ENCODE measurements around the gene CAPS. TPM values are rescaled to one million over a fixed set of nuclear protein-coding genes. Genes with fewer than 3 reads are reported as not detected.

CAPS gene
- total RNA-seq, 1 experiment from 2014 or later = 7.2 TPM

DNA sequence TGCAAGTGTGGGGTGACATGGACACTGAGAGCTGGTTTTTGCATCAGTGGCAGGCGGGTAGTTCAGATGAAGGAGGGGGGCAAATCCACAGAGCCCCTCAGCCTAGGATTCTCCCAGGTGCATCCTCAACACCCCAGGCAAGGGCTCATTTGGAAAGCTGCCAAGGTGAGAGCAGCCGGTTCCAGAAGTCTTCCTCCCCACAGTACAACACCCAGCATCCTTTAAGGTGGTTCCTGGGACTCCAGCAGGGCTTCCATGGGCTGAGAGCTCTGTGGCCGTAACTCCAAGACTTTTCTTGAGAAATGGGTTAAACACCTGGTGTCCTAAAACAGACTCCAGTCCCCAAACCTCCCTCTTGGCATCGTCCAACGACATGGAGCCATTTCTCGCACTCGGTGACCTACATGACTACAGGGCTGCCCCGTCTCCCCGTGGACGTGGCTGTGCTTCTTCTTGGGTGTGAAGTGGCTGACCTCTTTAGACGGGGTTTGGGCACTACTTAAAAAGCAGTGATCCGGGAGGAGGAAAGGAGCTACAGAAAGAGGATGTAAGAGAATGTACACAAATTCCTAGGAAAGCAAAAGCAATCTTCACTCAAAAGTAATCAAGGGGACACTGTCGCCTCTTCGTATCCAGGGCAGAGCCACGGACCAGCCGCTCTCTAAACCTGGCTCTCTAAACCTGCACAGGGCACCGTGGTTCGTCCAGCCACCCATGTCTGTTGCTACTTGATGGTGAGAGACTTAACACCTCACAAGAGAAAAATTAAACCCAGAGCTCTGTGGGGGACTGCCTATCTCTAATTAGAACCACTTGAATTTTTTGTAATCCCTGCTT is 38.4 kb downstream of the CAPS start:
- POLR2A ChIA-PET = no interaction called here
- H3K27ac Mint-ChIP-seq (ENCODE audit: unreplicated experiment) = peak overlapping the region; percentile 15

DNA sequence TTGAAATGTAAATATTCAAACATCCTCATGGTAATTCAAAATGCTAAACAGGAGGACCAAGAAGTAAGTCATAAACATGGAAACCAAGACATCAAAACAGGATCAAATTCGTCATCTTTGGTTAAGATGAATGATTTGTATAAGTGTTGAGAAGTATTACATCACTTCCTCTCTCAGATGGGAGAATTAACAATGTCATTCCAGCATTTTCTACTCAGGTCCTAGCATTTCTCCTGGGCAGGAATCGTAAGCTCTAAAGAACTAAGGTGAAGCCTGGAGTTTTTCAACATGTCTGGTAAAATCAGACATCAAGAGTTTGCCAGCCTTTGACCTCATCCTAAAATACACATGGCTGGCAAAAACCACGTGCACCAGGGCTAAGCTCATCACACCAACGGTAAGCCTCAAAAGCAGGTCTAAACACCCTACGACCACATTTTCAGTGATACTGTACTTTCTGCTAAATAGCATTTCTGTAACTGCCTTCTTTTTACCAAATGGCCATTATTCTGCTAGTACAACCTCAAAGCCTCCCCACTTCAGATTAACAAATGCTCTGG is 39.1 kb downstream of the CAPS start:
- Histone ChIP-seq H3K36me3 (ENCODE audit: control insufficient read depth, insufficient read depth, low read length) (no peaks in the 10 kb centered on the region; the same call in 1 of the 2 replicates), H3K4me3 (ENCODE audit: low read depth, low read length) (no peak overlapping the region), H3K4me1 (peaks cover 17% of the 10 kb centered on the region), H3K9me3 (no peaks in the 10 kb centered on the region), H3K27me3 (replicated peaks; ENCODE audit: control insufficient read depth, insufficient read depth, low read length) (no peaks in the 10 kb centered on the region)
- Mint-ChIP-seq H3K27ac (ENCODE audit: unreplicated experiment) (peak overlapping the region; percentile 15), H3K4me1 (ENCODE audit: low read depth, unreplicated experiment) (peaks cover 7% of the 10 kb centered on the region), H3K36me3 (ENCODE audit: insufficient read depth, unreplicated experiment) (peaks cover 12% of the 10 kb centered on the region), H3K9me3 (ENCODE audit: unreplicated experiment) (no peaks in the 10 kb centered on the region), H3K4me3 (ENCODE audit: unreplicated experiment) (no peak overlapping the region), H3K27me3 (ENCODE audit: insufficient read depth, unreplicated experiment) (no peaks in the 10 kb centered on the region)
- CTCF ChIA-PET = no interaction called here
- intact Hi-C loops (cut with micrococcal nuclease; ENCODE audit: unreplicated experiment) = no loop called here
- BruUV-seq (replicated peaks) = no TSS peak
- TF ChIP-seq, protein P1, sequence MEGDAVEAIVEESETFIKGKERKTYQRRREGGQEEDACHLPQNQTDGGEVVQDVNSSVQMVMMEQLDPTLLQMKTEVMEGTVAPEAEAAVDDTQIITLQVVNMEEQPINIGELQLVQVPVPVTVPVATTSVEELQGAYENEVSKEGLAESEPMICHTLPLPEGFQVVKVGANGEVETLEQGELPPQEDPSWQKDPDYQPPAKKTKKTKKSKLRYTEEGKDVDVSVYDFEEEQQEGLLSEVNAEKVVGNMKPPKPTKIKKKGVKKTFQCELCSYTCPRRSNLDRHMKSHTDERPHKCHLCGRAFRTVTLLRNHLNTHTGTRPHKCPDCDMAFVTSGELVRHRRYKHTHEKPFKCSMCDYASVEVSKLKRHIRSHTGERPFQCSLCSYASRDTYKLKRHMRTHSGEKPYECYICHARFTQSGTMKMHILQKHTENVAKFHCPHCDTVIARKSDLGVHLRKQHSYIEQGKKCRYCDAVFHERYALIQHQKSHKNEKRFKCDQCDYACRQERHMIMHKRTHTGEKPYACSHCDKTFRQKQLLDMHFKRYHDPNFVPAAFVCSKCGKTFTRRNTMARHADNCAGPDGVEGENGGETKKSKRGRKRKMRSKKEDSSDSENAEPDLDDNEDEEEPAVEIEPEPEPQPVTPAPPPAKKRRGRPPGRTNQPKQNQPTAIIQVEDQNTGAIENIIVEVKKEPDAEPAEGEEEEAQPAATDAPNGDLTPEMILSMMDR (IDR thresholded peaks at IDR 0.05; ENCODE audit: insufficient read depth in 1 of 2, low read depth in 1 of 2, low read length in 1 of 2, severe bottlenecking in 1 of 2, unreplicated experiment in 1 of 2) = no peak
- POLR2A ChIA-PET = no interaction called here
- no peak for DNase-seq

More for the DNA sequence above, 38.4 kb downstream of the CAPS start:
- Mint-ChIP-seq H3K36me3 (ENCODE audit: insufficient read depth, unreplicated experiment) (peaks cover 8% of the 10 kb centered on the region), H3K4me3 (ENCODE audit: unreplicated experiment) (no peak overlapping the region), H3K27me3 (ENCODE audit: insufficient read depth, unreplicated experiment) (no peaks in the 10 kb centered on the region), H3K9me3 (ENCODE audit: unreplicated experiment) (no peaks in the 10 kb centered on the region), H3K4me1 (ENCODE audit: low read depth, unreplicated experiment) (peaks cover 7% of the 10 kb centered on the region)
- intact Hi-C loops (cut with micrococcal nuclease; ENCODE audit: unreplicated experiment) = no loop called here
- H3K4me3 ChIP-seq (ENCODE audit: low read depth, low read length) = no peak overlapping the region
- no TSS peak for BruUV-seq (replicated peaks)
- H3K4me1 ChIP-seq = peaks cover 17% of the 10 kb centered on the region
- CTCF ChIA-PET = interaction anchor here (1.5 kb wide), 1 partner anchor 16 kb away, joined by 5 read pairs; no protein-coding TSS in a partner anchor
- no peaks in the 10 kb centered on the region; the same call in 1 of the 2 replicates for H3K36me3 ChIP-seq (ENCODE audit: control insufficient read depth, insufficient read depth, low read length)
- H3K27me3 ChIP-seq (replicated peaks; ENCODE audit: control insufficient read depth, insufficient read depth, low read length) = no peaks in the 10 kb centered on the region
- H3K9me3 ChIP-seq = no peaks in the 10 kb centered on the region
- TF ChIP-seq, protein P1 (IDR thresholded peaks at IDR 0.05; ENCODE audit: insufficient read depth in 1 of 2, low read depth in 1 of 2, low read length in 1 of 2, severe bottlenecking in 1 of 2, unreplicated experiment in 1 of 2) = no peak
- DNase-seq = no peak

DNA sequence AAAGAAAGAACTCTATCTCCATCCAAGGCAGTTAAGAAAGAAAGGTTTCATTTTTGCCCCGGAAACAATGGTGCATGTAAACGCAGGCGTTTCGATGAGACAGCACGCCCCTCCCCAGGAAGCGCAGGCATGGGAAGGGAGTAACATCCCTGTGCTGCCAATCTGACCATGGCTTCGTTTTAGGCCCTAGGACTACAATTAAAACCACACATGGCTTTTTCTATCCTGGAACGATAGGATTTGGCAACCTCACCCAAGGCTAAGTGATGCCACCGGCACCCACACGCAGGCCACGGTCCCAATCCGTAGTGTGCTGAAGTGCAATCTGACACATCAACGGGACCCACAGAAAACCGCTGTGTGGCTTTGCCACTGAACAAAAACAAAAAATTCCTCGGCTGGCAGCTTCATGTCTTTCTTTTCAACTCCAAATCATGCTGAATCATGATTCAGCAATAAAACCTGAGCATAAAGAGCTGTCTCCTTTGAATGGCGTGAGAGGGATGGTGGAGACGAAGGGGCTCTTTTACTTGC is 39.7 kb downstream of the CAPS start:
- Histone ChIP-seq H3K36me3 (ENCODE audit: control insufficient read depth, insufficient read depth, low read length) (no peaks in the 10 kb centered on the region), H3K4me1 (peaks cover 23% of the 10 kb centered on the region), H3K9me3 (no peaks in the 10 kb centered on the region), H3K27me3 (replicated peaks; ENCODE audit: control insufficient read depth, insufficient read depth, low read length) (no peaks in the 10 kb centered on the region), H3K4me3 (ENCODE audit: low read depth, low read length) (no peak overlapping the region)
- H3K27ac Mint-ChIP-seq (ENCODE audit: unreplicated experiment) = peak overlapping the region; percentile 71
- TF ChIP-seq, protein P1 (IDR thresholded peaks at IDR 0.05; ENCODE audit: insufficient read depth in 1 of 2, low read depth in 1 of 2, low read length in 1 of 2, severe bottlenecking in 1 of 2, unreplicated experiment in 1 of 2) = no peak
- BruUV-seq (replicated peaks) = no TSS peak
- intact Hi-C loops (cut with micrococcal nuclease; ENCODE audit: unreplicated experiment) = no loop called here
- H3K4me1 Mint-ChIP-seq (ENCODE audit: low read depth, unreplicated experiment) = peaks cover 7% of the 10 kb centered on the region
- H3K36me3 Mint-ChIP-seq (ENCODE audit: insufficient read depth, unreplicated experiment) = peaks cover 14% of the 10 kb centered on the region
- ChIA-PET CTCF (no interaction called here), POLR2A (no interaction called here)
- no peaks in the 10 kb centered on the region for H3K27me3 Mint-ChIP-seq (ENCODE audit: insufficient read depth, unreplicated experiment)
- no peak overlapping the region for H3K4me3 Mint-ChIP-seq (ENCODE audit: unreplicated experiment)
- H3K9me3 Mint-ChIP-seq (ENCODE audit: unreplicated experiment) = no peaks in the 10 kb centered on the region
- DNase-seq = no peak
